Islet precursor cell (in vitro differentiated cells): ENCODE results near the gene ANP32A.

ENCODE experiments used
- DNase-seq: peaks from one replicate; pipeline ENCODE4 v3.0.0-alpha.2; 2018

The ANP32A gene

DNA sequence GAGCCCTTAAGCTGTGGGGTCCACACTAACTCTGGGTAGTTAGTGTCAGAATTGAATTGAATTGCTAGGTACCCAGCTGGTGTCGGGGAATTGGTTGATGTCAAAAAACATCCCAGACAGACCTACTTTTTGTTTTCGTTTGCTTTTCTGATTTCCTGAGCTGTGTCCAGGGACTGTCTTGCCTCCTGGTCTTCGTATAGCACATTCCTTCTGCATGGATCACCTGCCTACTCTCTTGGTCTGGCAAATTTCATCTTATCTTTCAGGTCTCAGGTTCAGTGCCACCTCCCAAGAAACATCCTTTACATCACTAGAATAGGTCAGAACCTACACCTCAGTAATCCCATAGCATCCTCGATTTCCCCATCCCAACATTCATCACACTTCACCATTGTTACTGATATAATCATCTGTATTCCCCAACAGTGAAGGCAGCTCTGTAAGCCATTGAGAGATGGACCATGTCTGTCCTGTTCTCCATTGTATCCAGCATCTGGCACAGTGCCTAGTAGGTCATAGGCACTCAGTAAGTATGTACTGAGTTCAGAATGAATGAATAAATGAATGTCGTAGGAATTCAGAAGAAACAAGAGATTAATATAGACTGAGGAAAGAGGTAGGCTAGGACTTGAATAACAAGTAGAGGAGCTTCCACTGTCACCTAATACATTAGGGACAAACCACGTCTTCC is 81.2 kb downstream of the ANP32A start:
- peak; percentile 62 for DNase-seq

DNA sequence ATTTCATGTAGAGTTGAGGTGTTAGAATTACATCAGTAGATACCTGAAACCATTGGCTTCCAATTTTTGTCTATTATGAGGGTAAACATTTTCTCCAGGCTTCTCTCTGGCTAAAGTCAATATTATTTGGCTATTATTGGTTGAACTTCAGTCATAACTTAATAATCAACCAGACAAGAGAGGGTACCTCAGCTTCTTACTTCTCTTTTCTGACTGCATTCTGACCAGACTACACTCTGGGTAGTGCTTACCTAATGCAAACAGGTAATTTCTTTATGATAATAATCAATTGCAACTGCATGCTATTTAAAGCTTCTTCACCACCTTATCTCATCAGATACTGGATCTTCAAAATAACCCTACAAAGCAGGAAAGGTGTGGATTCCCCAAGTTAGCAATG is 85.1 kb downstream of the ANP32A start:
- no peak for DNase-seq

DNA sequence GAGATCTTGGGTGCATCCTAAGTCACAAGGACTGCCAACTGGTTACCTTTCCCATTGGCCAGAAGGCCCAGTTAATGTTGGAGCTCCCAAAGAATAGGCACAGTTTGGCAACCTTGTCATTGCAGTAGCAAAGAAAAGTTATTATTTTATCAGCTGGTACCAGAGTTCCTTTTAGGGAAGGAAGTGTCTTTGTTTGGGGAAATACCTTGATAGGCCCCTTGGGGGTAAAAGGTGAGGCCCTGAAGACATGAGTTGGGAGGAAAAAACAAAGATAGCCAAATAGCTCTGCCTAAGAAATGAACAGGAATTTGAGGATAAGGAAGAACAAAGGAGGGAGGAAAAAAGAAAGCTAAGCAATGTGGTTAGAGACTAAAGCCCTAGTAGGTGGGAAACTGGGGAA is 85.8 kb downstream of the ANP32A start:
- no peak for DNase-seq

DNA sequence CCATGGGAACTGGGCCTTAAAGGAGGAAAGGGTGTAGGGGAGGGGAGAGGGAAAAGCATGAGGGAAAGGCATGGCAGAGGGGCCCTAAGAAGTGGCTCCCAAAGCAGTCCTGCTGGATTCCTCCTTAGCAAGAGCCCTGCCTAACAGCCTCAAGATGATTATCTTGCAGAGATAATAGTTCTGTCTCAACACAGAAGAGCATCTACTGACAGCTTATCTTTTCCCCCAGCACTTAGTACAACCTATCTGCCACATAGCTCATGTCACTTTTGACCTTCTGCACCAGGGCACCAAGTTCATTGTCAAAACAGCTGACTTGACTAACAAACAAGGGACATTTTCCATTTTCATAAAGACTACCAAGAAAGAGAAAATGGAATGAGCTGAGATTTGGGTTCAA is 86.3 kb downstream of the ANP32A start:
- peak; percentile 86 for DNase-seq

DNA sequence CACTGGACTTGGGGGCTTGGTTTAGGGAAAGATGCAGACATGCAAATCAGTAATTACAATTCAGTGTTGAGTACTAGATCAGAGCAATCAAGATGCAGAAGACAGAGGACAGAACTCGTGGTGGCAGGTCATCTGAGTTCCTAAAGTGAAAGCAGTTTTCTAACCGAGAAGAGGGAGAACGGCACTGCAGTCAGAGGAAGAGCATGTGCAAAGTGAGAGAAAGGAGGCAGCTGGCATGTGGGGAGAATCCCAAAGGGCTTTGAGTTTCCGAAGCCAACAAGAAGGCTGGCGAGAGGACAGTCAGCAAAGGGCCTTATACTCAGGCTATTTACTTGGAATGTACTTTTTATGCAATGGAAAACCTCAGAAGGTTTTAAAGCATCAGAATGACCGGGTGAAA is 87.0 kb downstream of the ANP32A start:
- DNase-seq, result no peak

DNA sequence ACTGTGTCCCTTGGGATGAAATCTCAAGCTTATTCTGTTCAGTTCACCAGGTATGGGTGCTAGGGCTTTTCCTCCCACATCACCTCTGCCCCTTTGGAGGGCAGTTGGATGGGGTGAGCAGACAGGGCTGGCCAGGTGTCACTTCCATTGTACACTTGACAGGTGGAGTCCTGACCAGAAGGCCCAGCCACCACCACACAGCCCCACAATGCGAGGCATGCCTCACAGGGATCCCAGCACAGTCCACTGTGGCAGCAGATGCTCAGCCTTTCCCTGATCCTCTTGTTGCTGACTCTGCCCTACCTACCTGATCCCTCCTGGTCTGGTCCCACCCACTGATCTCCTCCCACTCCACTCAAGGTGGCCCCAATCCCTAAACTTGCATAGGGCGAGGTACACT is 88.2 kb downstream of the ANP32A start:
- DNase-seq, result no peak

DNA sequence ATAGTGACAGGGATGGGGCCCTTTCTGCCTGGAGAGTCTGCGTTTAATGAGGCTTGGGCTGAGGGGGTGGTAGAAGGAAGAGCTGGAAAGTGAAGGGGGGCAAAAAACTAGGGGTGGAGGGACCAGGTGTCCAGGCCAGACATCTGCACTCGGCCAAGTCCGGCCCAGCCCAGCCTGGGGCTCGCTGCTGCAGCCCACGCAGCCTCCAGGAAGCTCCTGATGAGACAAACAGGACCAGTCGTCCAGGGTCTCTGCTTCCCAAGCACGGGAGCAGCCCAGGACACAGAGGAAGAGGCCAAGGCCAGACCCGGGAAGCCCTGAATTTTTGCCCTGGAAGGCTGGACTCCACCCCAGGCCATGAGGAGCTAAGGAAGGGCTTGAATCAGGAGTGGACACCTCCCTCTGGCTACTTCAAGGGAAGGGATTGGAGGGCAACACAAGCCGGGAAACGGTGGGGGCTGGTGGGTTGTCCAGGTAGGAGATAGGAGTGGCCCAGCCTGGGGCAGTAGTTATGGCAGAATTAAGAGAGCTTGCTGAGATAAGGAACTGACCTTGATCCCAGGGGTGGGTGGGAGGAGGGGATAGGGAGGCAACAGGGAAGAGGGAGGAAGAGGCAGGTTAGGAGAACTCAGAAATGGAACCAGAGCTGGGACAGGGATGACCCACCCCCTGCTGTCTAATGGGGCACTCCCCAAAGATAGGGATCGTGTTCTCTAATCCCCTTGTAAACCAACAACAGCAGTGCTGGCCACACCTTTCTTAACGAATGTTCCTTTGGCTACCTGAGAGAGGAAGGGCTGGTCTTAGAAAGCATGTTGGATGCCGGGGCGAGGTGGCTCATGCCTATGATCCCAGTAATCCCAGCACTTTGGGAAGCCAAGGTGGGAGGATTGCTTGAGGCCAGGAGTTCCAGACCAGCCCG is 89.5 kb downstream of the ANP32A start:
- DNase-seq, result peak; percentile 65

DNA sequence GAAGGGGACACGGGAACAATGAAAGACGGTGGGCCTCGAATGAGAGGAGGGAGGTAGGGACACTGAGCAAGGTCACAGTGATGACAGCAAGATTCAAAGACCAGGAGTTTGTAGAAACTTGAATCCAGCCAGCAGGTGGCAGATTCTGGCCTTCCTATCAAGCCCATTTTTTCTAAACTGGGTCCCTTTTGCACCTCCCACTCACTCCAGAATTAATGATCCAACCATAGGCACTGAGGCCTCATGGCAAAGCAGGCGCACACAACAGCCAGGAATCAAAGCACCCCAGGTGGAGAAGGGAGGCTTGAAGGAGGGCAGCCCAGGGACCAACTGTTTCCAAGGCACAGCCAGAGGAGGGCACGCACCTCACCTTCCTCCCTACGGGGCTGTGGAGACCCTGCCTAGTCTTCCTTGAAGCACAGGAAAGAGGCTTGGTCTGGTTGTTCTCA is 90.2 kb downstream of the ANP32A start:
- DNase-seq, result peak; percentile 60

DNA sequence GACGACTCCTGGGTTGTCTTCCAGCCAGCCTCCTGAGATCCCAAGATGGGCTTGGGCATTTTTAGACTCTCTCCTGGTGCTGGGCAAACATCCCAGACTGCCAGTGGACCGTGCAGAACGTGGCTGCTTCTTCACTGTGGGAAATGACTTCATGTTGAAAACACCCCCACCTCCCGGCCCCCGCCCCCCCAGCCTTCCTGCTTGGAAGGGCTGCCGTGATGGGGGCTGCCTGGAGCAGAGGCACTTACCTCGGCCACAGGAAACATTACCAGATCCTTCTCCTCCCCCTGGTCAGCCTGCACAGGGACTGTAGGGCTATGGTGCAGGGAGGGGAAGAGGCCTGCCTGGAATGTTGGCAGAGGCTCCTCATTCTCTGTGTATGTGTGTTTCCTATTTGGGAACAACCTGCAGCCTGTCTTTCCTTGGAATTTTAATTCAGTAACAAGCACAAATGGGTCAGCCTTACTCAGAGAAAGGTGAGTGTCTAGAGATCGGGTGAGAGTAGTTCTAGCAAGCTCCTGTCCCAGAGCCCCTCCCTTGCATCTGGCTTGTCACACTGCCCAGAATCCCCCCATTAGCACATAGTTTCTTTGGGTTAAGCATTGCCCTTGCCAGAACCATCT is 90.8 kb downstream of the ANP32A start:
- no peak for DNase-seq
